H1 (cell line): ENCODE results near the gene RNF130.

ENCODE experiments used
- BACH1 ChIP-seq: IDR thresholded peaks from 2 replicates; pipeline ENCODE4 v1.6.1; 2012; ENCODE audit warnings: low read length, improper control_type of control experiment
- CTCF ChIP-seq, 3 experiments: IDR thresholded peaks; 1 replicate in 2 of 3; 2 replicates in 1 of 3; pipeline versions ENCODE4 v1.5.1 to v1.6.1; 2011; ENCODE audit warnings: low read length in 3 of 3, mild to moderate bottlenecking in 3 of 3, inconsistent platforms in 2 of 3, low read depth in 1 of 3, moderate library complexity in 1 of 3; ENCODE audit not compliant: insufficient read depth in 1 of 3; ENCODE audit errors: control extremely low read depth in 1 of 3
- EP300 ChIP-seq, 2 experiments: IDR thresholded peaks; 1 replicate in 1 of 2; 2 replicates in 1 of 2; pipeline ENCODE4 v1.6.1; 2011 to 2012; ENCODE audit warnings: low read depth in 2 of 2, low read length in 2 of 2, mild to moderate bottlenecking in 2 of 2, borderline replicate concordance in 1 of 2, inconsistent platforms in 1 of 2, moderate library complexity in 1 of 2
- GTF2F1 ChIP-seq: IDR thresholded peaks from 2 replicates; pipeline ENCODE4 v1.6.1; 2012; ENCODE audit warnings: low read depth, low read length, improper control_type of control experiment, borderline replicate concordance
- POLR2A ChIP-seq, 2 experiments: IDR thresholded peaks; 1 replicate in 1 of 2; 2 replicates in 1 of 2; pipeline ENCODE4 v1.6.1; 2011; ENCODE audit warnings: low read depth in 2 of 2, low read length in 2 of 2, mild to moderate bottlenecking in 2 of 2; ENCODE audit errors: control extremely low read depth in 1 of 2
- SAP30 ChIP-seq: fragments of 300-600 bp; sonication (generic); IDR thresholded peaks from 2 replicates; pipeline ENCODE4 v1.7.1; 2012; ENCODE audit warnings: low read length, moderate library complexity, mild to moderate bottlenecking, inconsistent platforms; ENCODE audit not compliant: insufficient read depth, insufficient replicate concordance
- SRF ChIP-seq: IDR thresholded peaks from 2 replicates; pipeline ENCODE4 v1.6.1; 2011; ENCODE audit warnings: mild to moderate bottlenecking, low read depth, low read length, moderate library complexity
- TEAD4 ChIP-seq: IDR thresholded peaks from 2 replicates; pipeline ENCODE4 v1.6.1; 2012; ENCODE audit warnings: low read depth, low read length, inconsistent platforms, mixed read lengths
- ZNF274 ChIP-seq: IDR thresholded peaks from 2 replicates; pipeline ENCODE4 v1.7.0; 2012; ENCODE audit warnings: low read length, borderline replicate concordance; ENCODE audit errors: extremely low read depth
- TF ChIP-seq, protein P1 (sequence below): IDR thresholded peaks from 2 replicates; pipeline ENCODE4 v1.6.1; 2012; ENCODE audit warnings: inconsistent platforms

- TF ChIP-seq SAP30 (no peak), POLR2A (IDR thresholded peaks at IDR 0.05; ENCODE audit: control extremely low read depth in 1 of 2, low read depth in 2 of 2, low read length in 2 of 2) (no peak), CTCF (IDR thresholded peaks at IDR 0.05; ENCODE audit: control extremely low read depth in 1 of 3, insufficient read depth in 1 of 3, low read depth in 1 of 3, low read length in 3 of 3) (no peak), EP300 (IDR thresholded peaks at IDR 0.05; ENCODE audit: borderline replicate concordance in 1 of 2, low read depth in 2 of 2, low read length in 2 of 2) (no peak), SRF (no peak), GTF2F1 (no peak), TEAD4 (no peak), ZNF274 (no peak), BACH1 (no peak)
- TF ChIP-seq, protein P1, sequence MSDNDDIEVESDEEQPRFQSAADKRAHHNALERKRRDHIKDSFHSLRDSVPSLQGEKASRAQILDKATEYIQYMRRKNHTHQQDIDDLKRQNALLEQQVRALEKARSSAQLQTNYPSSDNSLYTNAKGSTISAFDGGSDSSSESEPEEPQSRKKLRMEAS, result no peak
Measured at GRCh38 chr5:180010636-180011035, 60.9 kb downstream of the RNF130 start.
